Astrocyte (in vitro differentiated cells and primary cell): ENCODE results near the gene AP4S1. TPM values are rescaled to one million over a fixed set of nuclear protein-coding genes. Genes with fewer than 3 reads are reported as not detected.
A peak's percentile ranks its signal among the peaks of the same experiment; 100 is the strongest.
"Not testable (repeated sequence)": the region's sequence is repeated elsewhere in the genome, so short reads cannot be mapped to it uniquely, and the experiment has no call there.

ENCODE experiments used
- DNase-seq: peaks from one replicate; pipeline ENCODE4 v3.0.0-alpha.2; 2010; ENCODE audit warnings: low read depth
- FAIRE-seq: peaks from 2 replicates; lab custom pipeline; 2011; peaks lifted over from hg19 to GRCh38; lab: Jason Lieb, UNC
- H2AFZ ChIP-seq: 2 replicates; pipeline ENCODE4 v1.6.0; 2012; ENCODE audit warnings: low read depth, low read length, inconsistent platforms
- H3K27ac ChIP-seq: 2 replicates; pipeline ENCODE4 v1.5.1; 2011; ENCODE audit warnings: low read depth, low read length, inconsistent platforms
- H3K27me3 ChIP-seq: 2 replicates; pipeline ENCODE4 v1.6.0; 2011; ENCODE audit warnings: low read length, inconsistent platforms; ENCODE audit not compliant: insufficient read depth
- H3K36me3 ChIP-seq: 2 replicates; pipeline ENCODE4 v1.5.1; 2011; ENCODE audit warnings: low read length, inconsistent platforms; ENCODE audit not compliant: insufficient read depth
- H3K4me1 ChIP-seq: 2 replicates; pipeline ENCODE4 v1.5.1; 2011; ENCODE audit warnings: low read length, inconsistent platforms; ENCODE audit not compliant: insufficient read depth
- H3K4me2 ChIP-seq: 2 replicates; pipeline ENCODE4 v1.6.0; 2012; ENCODE audit warnings: low read length, inconsistent platforms
- H3K4me3 ChIP-seq: 2 replicates; pipeline ENCODE4 v1.5.1; 2011; ENCODE audit warnings: low read depth, mild to moderate bottlenecking, low read length, inconsistent platforms; ENCODE audit not compliant: insufficient read depth
- H3K79me2 ChIP-seq: 2 replicates; pipeline ENCODE4 v1.6.0; 2012; ENCODE audit warnings: mild to moderate bottlenecking, low read length, inconsistent platforms; ENCODE audit not compliant: insufficient read depth
- H3K9ac ChIP-seq: 2 replicates; pipeline ENCODE4 v1.6.0; 2012; ENCODE audit warnings: mild to moderate bottlenecking, low read length, inconsistent platforms
- H3K9me3 ChIP-seq: 2 replicates; pipeline ENCODE4 v1.5.1; 2012; ENCODE audit warnings: low read depth, mild to moderate bottlenecking, low read length, inconsistent platforms; ENCODE audit not compliant: insufficient read depth
- H4K20me1 ChIP-seq: 2 replicates; pipeline ENCODE4 v1.6.0; 2012; ENCODE audit warnings: low read length, inconsistent platforms; ENCODE audit not compliant: insufficient read depth
- H3K27ac Mint-ChIP-seq: one replicate; pipeline ENCODE4 v1.8.0; 2021; ENCODE audit warnings: mild to moderate bottlenecking, mixed read lengths; ENCODE audit not compliant: unreplicated experiment
- H3K27me3 Mint-ChIP-seq: one replicate; pipeline ENCODE4 v1.8.0; 2021; ENCODE audit warnings: low read depth, mixed read lengths; ENCODE audit not compliant: unreplicated experiment
- H3K36me3 Mint-ChIP-seq: one replicate; pipeline ENCODE4 v1.8.0; 2021; ENCODE audit warnings: low read depth, mixed read lengths; ENCODE audit not compliant: unreplicated experiment
- H3K4me1 Mint-ChIP-seq: one replicate; pipeline ENCODE4 v1.8.0; 2021; ENCODE audit warnings: low read depth, mixed read lengths; ENCODE audit not compliant: unreplicated experiment
- H3K4me3 Mint-ChIP-seq: one replicate; pipeline ENCODE4 v1.8.0; 2021; ENCODE audit warnings: mild to moderate bottlenecking, moderate library complexity, mixed read lengths; ENCODE audit not compliant: unreplicated experiment
- H3K9me3 Mint-ChIP-seq: one replicate; pipeline ENCODE4 v1.8.0; 2021; ENCODE audit warnings: mild to moderate bottlenecking, mixed read lengths; ENCODE audit not compliant: unreplicated experiment
- EZH2 ChIP-seq: IDR thresholded peaks from 2 replicates; pipeline ENCODE4 v1.6.1; 2012; ENCODE audit warnings: mild to moderate bottlenecking, low read length, inconsistent platforms; ENCODE audit not compliant: insufficient read depth
- total RNA-seq: library from RNA; stranded (reverse); gene quantifications from 2 replicates; pipeline ENCODE4 v1.2.1, GENCODE V29; 2021
- TF ChIP-seq, protein P1 (sequence below): IDR thresholded peaks from 2 replicates; pipeline ENCODE4 v1.5.1; 2011; ENCODE audit warnings: low read depth, mild to moderate bottlenecking, inconsistent platforms, low read length, moderate library complexity; ENCODE audit not compliant: insufficient read depth

AP4S1 gene
- total RNA-seq, 1 donor from 2014 or later: 5.7 TPM

DNA sequence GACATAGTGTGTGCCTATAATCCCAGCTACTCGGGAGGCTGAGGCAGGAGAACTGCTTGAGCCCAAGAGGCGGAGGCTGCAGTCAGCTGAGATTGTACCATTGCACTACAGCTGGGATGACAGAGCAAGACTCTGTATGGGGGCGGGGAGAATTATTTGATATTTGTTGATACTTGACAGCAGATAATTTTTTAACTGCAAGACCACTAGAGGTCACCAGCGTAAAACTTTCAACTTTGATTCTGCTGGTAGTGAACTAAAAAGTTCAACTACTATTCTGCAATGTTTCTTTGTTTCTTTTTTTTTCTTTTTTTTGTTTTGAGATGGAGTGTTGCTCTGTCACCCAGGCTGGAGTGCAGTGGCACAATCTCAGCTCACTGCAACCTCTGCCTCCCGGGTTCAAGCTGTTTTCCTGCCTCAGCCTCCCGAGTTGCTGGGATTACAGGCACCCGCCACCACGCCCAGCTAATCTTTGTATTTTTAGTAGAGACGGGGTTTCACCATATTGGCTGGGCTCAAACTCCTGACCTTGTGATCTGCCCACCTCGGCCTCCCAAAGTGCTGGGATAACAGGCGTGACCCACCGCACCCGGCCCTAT is 45.2 kb upstream of the AP4S1 start:
- peaks cover 86% of the 10 kb centered on the region for H4K20me1 ChIP-seq
- TF ChIP-seq, protein P1, sequence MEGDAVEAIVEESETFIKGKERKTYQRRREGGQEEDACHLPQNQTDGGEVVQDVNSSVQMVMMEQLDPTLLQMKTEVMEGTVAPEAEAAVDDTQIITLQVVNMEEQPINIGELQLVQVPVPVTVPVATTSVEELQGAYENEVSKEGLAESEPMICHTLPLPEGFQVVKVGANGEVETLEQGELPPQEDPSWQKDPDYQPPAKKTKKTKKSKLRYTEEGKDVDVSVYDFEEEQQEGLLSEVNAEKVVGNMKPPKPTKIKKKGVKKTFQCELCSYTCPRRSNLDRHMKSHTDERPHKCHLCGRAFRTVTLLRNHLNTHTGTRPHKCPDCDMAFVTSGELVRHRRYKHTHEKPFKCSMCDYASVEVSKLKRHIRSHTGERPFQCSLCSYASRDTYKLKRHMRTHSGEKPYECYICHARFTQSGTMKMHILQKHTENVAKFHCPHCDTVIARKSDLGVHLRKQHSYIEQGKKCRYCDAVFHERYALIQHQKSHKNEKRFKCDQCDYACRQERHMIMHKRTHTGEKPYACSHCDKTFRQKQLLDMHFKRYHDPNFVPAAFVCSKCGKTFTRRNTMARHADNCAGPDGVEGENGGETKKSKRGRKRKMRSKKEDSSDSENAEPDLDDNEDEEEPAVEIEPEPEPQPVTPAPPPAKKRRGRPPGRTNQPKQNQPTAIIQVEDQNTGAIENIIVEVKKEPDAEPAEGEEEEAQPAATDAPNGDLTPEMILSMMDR: peak; percentile 63
- H3K27ac Mint-ChIP-seq, H3K4me3 ChIP-seq, H3K36me3 Mint-ChIP-seq, H3K9ac ChIP-seq, H3K27ac ChIP-seq, H3K9me3 ChIP-seq, H3K27me3 Mint-ChIP-seq, H3K4me1 ChIP-seq, H3K9me3 Mint-ChIP-seq, H3K4me3 Mint-ChIP-seq, H2AFZ ChIP-seq, H3K4me2 ChIP-seq, H3K4me1 Mint-ChIP-seq, H3K36me3 ChIP-seq, H3K27me3 ChIP-seq: not testable (repeated sequence)
- FAIRE-seq: peak; percentile 20
- peak; percentile 56 for DNase-seq
- peaks cover 98% of the 10 kb centered on the region for H3K79me2 ChIP-seq

DNA sequence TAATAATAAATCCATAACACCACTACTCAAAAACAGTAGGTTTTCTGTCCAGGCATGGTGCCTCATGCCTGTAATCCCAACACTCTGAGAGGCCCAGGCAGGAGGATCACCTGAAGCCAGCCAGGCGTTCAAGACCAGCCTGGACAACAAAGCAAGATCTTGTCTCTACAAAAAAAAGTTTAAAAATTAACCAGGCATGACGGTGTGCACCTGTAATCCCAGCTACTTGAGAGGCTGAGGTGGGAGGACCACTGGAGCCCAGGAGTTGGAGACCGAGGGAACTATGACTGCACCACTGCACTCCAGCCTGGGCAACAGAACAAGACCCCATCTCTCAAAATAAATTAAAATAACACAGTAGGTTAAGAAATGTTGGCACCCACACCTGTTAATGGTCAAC is 44.5 kb upstream of the AP4S1 start:
- Histone ChIP-seq H3K27me3 (no peaks in the 10 kb centered on the region), H3K4me1 (no peaks in the 10 kb centered on the region), H4K20me1 (peaks cover 85% of the 10 kb centered on the region), H3K9me3 (no peaks in the 10 kb centered on the region), H3K9ac (no peak overlapping the region), H3K4me3 (no peak overlapping the region), H3K4me2 (no peak overlapping the region), H2AFZ (no peak overlapping the region), H3K36me3 (no peaks in the 10 kb centered on the region), H3K79me2 (peaks cover 98% of the 10 kb centered on the region), H3K27ac (no peak overlapping the region)
- DNase-seq (no peak), FAIRE-seq (no peak)
- peaks cover 9% of the 10 kb centered on the region for H3K4me1 Mint-ChIP-seq
- TF ChIP-seq, protein P1: no peak
- no peak for TF ChIP-seq EZH2
- no peaks in the 10 kb centered on the region for H3K36me3 Mint-ChIP-seq
- peak overlapping the region; percentile 47 for H3K27ac Mint-ChIP-seq
- H3K9me3 Mint-ChIP-seq: no peaks in the 10 kb centered on the region
- no peak overlapping the region for H3K4me3 Mint-ChIP-seq
- no peaks in the 10 kb centered on the region for H3K27me3 Mint-ChIP-seq

DNA sequence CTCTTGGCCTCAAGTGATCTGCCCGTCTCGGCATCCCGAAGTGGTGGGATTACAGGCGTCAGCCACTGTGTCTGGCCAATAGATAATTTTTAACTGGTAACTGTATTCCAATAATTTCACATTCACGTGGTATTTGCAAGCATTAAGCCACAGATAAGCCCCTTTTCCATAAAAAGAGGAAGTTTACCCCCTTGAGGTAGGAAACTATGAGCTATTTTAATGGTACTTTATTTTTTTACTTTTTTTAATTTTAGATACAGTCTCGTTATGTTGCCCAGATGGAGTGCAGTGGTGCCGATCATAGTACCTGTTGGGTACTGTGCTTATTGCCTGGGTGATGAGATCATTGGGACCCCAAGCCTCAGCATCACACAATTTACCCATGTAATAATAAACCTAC is 42.9 kb upstream of the AP4S1 start:
- Histone ChIP-seq H3K36me3 (no peaks in the 10 kb centered on the region), H3K27me3 (no peaks in the 10 kb centered on the region), H2AFZ (no peak overlapping the region), H3K27ac (no peak overlapping the region), H4K20me1 (peaks cover 82% of the 10 kb centered on the region), H3K4me1 (no peaks in the 10 kb centered on the region), H3K4me3 (no peak overlapping the region), H3K79me2 (peaks cover 97% of the 10 kb centered on the region), H3K9me3 (no peaks in the 10 kb centered on the region), H3K4me2 (no peak overlapping the region), H3K9ac (no peak overlapping the region)
- Mint-ChIP-seq H3K27me3 (no peaks in the 10 kb centered on the region), H3K36me3 (no peaks in the 10 kb centered on the region), H3K9me3 (no peaks in the 10 kb centered on the region), H3K4me1 (peaks cover 17% of the 10 kb centered on the region), H3K4me3 (no peak overlapping the region), H3K27ac (no peak overlapping the region)
- TF ChIP-seq EZH2: no peak
- TF ChIP-seq, protein P1: no peak
- DNase-seq (no peak), FAIRE-seq (no peak)
